ENCODE data around the gene DYNLT2B. TPM values are rescaled to one million over a fixed set of nuclear protein-coding genes. Genes with fewer than 3 reads are reported as not detected.

The DYNLT2B gene
- total and polyA plus RNA-seq, 2 experiments from 2014 or later = 24.6 to 81.7 TPM

GRCh38 chr3:196298521-196298920, 19.5 kb downstream of the DYNLT2B start:
- Histone ChIP-seq H3K27me3 (no peaks in the 10 kb centered on the region), H3K9me3 (ENCODE audit: low read depth) (no peaks in the 10 kb centered on the region), H3K4me1 (ENCODE audit: low read depth) (no peaks in the 10 kb centered on the region), H3K36me3 (peaks cover 24% of the 10 kb centered on the region), H3K4me3 (no peak overlapping the region), H3K27ac (no peak overlapping the region)
- TF ChIP-seq, protein P1, sequence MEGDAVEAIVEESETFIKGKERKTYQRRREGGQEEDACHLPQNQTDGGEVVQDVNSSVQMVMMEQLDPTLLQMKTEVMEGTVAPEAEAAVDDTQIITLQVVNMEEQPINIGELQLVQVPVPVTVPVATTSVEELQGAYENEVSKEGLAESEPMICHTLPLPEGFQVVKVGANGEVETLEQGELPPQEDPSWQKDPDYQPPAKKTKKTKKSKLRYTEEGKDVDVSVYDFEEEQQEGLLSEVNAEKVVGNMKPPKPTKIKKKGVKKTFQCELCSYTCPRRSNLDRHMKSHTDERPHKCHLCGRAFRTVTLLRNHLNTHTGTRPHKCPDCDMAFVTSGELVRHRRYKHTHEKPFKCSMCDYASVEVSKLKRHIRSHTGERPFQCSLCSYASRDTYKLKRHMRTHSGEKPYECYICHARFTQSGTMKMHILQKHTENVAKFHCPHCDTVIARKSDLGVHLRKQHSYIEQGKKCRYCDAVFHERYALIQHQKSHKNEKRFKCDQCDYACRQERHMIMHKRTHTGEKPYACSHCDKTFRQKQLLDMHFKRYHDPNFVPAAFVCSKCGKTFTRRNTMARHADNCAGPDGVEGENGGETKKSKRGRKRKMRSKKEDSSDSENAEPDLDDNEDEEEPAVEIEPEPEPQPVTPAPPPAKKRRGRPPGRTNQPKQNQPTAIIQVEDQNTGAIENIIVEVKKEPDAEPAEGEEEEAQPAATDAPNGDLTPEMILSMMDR (IDR thresholded peaks at IDR 0.05; ENCODE audit: low read depth, low read length) = no peak
- DNase-seq (ENCODE audit: low read depth in 1 of 2, low spot score in 1 of 2) = no peak

- DNase-seq (ENCODE audit: low read depth in 1 of 2, low spot score in 1 of 2) = no peak
- Histone ChIP-seq H3K27me3 (no peaks in the 10 kb centered on the region), H3K36me3 (peaks cover 13% of the 10 kb centered on the region), H3K27ac (no peak overlapping the region), H3K4me3 (no peak overlapping the region), H3K4me1 (ENCODE audit: low read depth) (no peaks in the 10 kb centered on the region), H3K9me3 (ENCODE audit: low read depth) (no peaks in the 10 kb centered on the region)
- TF ChIP-seq, protein P1 (IDR thresholded peaks at IDR 0.05; ENCODE audit: low read depth, low read length) = no peak
Observed at GRCh38 chr3:196292286-196292923, 25.6 kb downstream of the DYNLT2B start.

GRCh38 chr3:196288141-196288460, 29.9 kb downstream of the DYNLT2B start:
- Histone ChIP-seq H3K4me3 (peak overlapping the region; percentile 78), H3K27me3 (no peaks in the 10 kb centered on the region), H3K27ac (peak overlapping the region; percentile 93), H3K4me1 (ENCODE audit: low read depth) (peaks cover 35% of the 10 kb centered on the region), H3K9me3 (ENCODE audit: low read depth) (no peaks in the 10 kb centered on the region), H3K36me3 (no peaks in the 10 kb centered on the region)
- peak in 1 of 2 donors; percentile 68 for DNase-seq (ENCODE audit: low read depth in 1 of 2, low spot score in 1 of 2)
- TF ChIP-seq, protein P1 (IDR thresholded peaks at IDR 0.05; ENCODE audit: low read depth, low read length) = no peak

- TF ChIP-seq, protein P1 (IDR thresholded peaks at IDR 0.05; ENCODE audit: low read depth, low read length) = no peak
- no peaks in the 10 kb centered on the region for H3K9me3 ChIP-seq (ENCODE audit: low read depth)
- H3K4me3 ChIP-seq = peak within 1 kb of the TSS; percentile 78
- H3K27ac ChIP-seq = peak within 1 kb of the TSS; percentile 93
- DNase-seq (ENCODE audit: low read depth in 1 of 2, low spot score in 1 of 2) = peak; percentile 96 to 97
- H3K36me3 ChIP-seq = no peaks in the 10 kb centered on the region
- peaks cover 39% of the 10 kb centered on the region for H3K4me1 ChIP-seq (ENCODE audit: low read depth)
- H3K27me3 ChIP-seq = no peaks in the 10 kb centered on the region
Observed at GRCh38 chr3:196287440-196288140, 30.4 kb downstream of the DYNLT2B start, which contains the start of gene PCYT1A. Gene PCYT1A (minus strand): TSS chr3:196287726. CDS start chr3:196270531, 17,195 bp downstream.

- H3K27ac ChIP-seq = peak overlapping the region; percentile 93
- H3K4me1 ChIP-seq (ENCODE audit: low read depth) = peaks cover 39% of the 10 kb centered on the region
- TF ChIP-seq, protein P1 (IDR thresholded peaks at IDR 0.05; ENCODE audit: low read depth, low read length) = no peak
- peak overlapping the region; percentile 78 for H3K4me3 ChIP-seq
- peak in 1 of 2 donors; percentile 29 for DNase-seq (ENCODE audit: low read depth in 1 of 2, low spot score in 1 of 2)
- no peaks in the 10 kb centered on the region for H3K27me3 ChIP-seq
- no peaks in the 10 kb centered on the region for H3K9me3 ChIP-seq (ENCODE audit: low read depth)
- no peaks in the 10 kb centered on the region for H3K36me3 ChIP-seq
Observed at GRCh38 chr3:196287090-196287439, 31.0 kb downstream of the DYNLT2B start.
